GM12891 (cell line): ENCODE data around the gene PTPRN2.

Experiments used
- POLR2AphosphoS5 ChIP-seq: IDR thresholded peaks from 2 replicates; pipeline ENCODE4 v1.6.1; 2011; ENCODE audit warnings: low read depth, low read length, control low read depth
- TAF1 ChIP-seq: IDR thresholded peaks from 2 replicates; pipeline ENCODE4 v1.6.1; 2011; ENCODE audit warnings: low read depth, low read length, control low read depth

- TF ChIP-seq POLR2AphosphoS5, result no peak
- TF ChIP-seq TAF1, result no peak
Measured at GRCh38 chr7:158491094-158491493, 96.5 kb downstream of the PTPRN2 start.
